Loucy (cell line): ENCODE results near the gene AGRN.

ENCODE experiments used
- H2AFZ ChIP-seq: fragments of 200-600 bp; sonication (generic); 2 replicates; pipeline ENCODE4 v1.6.0; 2016; ENCODE audit warnings: antibody characterized with exemption, mild to moderate bottlenecking, low read length, moderate library complexity
- H3F3A ChIP-seq: fragments of 200-600 bp; 2 replicates; pipeline ENCODE4 v1.6.0; 2016; ENCODE audit warnings: antibody characterized with exemption, low read depth, mild to moderate bottlenecking
- H3K27me3 ChIP-seq: fragments of 200-600 bp; sonication (generic); 2 replicates; pipeline ENCODE4 v1.6.1; 2014; ENCODE audit warnings: low read length, mild to moderate bottlenecking; ENCODE audit not compliant: insufficient read depth, poor library complexity, severe bottlenecking
- H3K36me3 ChIP-seq: fragments of 200-600 bp; sonication (generic); 2 replicates; pipeline ENCODE4 v1.6.1; 2016; ENCODE audit warnings: low read length; ENCODE audit not compliant: insufficient read depth
- H3K4me1 ChIP-seq: fragments of 200-600 bp; sonication (generic); 2 replicates; pipeline ENCODE4 v1.5.1; 2014; ENCODE audit warnings: low read length, mild to moderate bottlenecking; ENCODE audit not compliant: insufficient read depth, poor library complexity, severe bottlenecking
- H3K4me2 ChIP-seq: fragments of 200-600 bp; sonication (generic); 2 replicates; pipeline ENCODE4 v1.6.0; 2014; ENCODE audit warnings: antibody characterized with exemption, low read length, low read depth, mild to moderate bottlenecking; ENCODE audit not compliant: poor library complexity, severe bottlenecking
- H3K4me3 ChIP-seq: fragments of 200-600 bp; sonication (generic); 2 replicates; pipeline ENCODE4 v1.5.1; 2014; ENCODE audit warnings: low read length, mild to moderate bottlenecking, mixed read lengths; ENCODE audit not compliant: poor library complexity, severe bottlenecking
- H3K79me2 ChIP-seq: fragments of 200-600 bp; sonication (generic); 2 replicates; pipeline ENCODE4 v1.6.1; 2014; ENCODE audit warnings: low read length; ENCODE audit not compliant: insufficient read depth
- H3K9ac ChIP-seq: fragments of 200-600 bp; sonication (generic); 2 replicates; pipeline ENCODE4 v1.6.0; 2014; ENCODE audit warnings: mild to moderate bottlenecking, low read depth, low read length, moderate library complexity; ENCODE audit not compliant: poor library complexity, severe bottlenecking
- H3K9me2 ChIP-seq: fragments of 200-600 bp; sonication (generic); replicated peaks from 2 replicates; pipeline ENCODE4 v1.6.1; 2016; ENCODE audit warnings: low read depth, low read length, mixed read lengths
- H3K9me3 ChIP-seq: fragments of 200-600 bp; sonication (generic); 2 replicates; pipeline ENCODE4 v1.6.1; 2014; ENCODE audit warnings: mild to moderate bottlenecking, antibody characterized with exemption, low read length, low read depth; ENCODE audit not compliant: insufficient read depth
- H4K20me1 ChIP-seq: fragments of 200-600 bp; sonication (generic); 2 replicates; pipeline ENCODE4 v1.6.0; 2014; ENCODE audit warnings: antibody characterized with exemption, low read length, mild to moderate bottlenecking; ENCODE audit not compliant: insufficient read depth, poor library complexity, severe bottlenecking
- EZH2phosphoT487 ChIP-seq: fragments of 200-600 bp; IDR thresholded peaks from 2 replicates; pipeline ENCODE4 v1.6.1; 2018; ENCODE audit warnings: antibody characterized with exemption, mild to moderate bottlenecking, moderate library complexity, borderline replicate concordance
- TF ChIP-seq, protein P1 (sequence below): fragments of 200-600 bp; sonication (generic); conservative IDR thresholded peaks from 2 replicates; pipeline ENCODE4 v1.5.1; 2014; ENCODE audit warnings: mild to moderate bottlenecking, antibody characterized with exemption, low read length

Gene AGRN

DNA sequence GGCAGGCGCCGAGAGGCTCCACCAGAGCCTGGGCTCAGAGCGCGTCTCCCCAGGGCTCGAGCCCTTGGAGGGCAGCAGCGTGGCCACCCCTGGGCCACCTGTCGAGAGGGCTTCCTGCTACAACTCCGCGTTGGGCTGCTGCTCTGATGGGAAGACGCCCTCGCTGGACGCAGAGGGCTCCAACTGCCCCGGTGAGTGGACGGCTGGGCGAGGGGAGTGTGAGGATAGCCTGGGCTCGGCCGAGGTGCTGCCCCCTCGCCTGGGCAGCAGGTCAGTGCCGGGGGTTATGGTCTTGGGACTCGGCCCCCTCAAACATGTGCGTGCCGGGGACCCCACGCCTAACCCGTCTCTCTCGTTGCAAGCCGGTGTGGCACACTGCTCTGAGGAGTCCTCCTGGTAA is 26.8 kb downstream of the AGRN start:
- no peak overlapping the region for H2AFZ ChIP-seq
- H3K9me2 ChIP-seq, result no peaks in the 10 kb centered on the region
- no peak overlapping the region for H3K4me3 ChIP-seq
- H3K9me3 ChIP-seq, result no peaks in the 10 kb centered on the region
- no peaks in the 10 kb centered on the region for H3K36me3 ChIP-seq
- TF ChIP-seq EZH2phosphoT487, result no peak
- TF ChIP-seq, protein P1, sequence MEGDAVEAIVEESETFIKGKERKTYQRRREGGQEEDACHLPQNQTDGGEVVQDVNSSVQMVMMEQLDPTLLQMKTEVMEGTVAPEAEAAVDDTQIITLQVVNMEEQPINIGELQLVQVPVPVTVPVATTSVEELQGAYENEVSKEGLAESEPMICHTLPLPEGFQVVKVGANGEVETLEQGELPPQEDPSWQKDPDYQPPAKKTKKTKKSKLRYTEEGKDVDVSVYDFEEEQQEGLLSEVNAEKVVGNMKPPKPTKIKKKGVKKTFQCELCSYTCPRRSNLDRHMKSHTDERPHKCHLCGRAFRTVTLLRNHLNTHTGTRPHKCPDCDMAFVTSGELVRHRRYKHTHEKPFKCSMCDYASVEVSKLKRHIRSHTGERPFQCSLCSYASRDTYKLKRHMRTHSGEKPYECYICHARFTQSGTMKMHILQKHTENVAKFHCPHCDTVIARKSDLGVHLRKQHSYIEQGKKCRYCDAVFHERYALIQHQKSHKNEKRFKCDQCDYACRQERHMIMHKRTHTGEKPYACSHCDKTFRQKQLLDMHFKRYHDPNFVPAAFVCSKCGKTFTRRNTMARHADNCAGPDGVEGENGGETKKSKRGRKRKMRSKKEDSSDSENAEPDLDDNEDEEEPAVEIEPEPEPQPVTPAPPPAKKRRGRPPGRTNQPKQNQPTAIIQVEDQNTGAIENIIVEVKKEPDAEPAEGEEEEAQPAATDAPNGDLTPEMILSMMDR, result no peak
- H3K4me1 ChIP-seq, result no peaks in the 10 kb centered on the region
- no peaks in the 10 kb centered on the region for H3K27me3 ChIP-seq
- no peaks in the 10 kb centered on the region for H4K20me1 ChIP-seq
- H3K79me2 ChIP-seq, result no peaks in the 10 kb centered on the region
- H3K9ac ChIP-seq, result no peak overlapping the region
- no peak overlapping the region for H3K4me2 ChIP-seq
- H3F3A ChIP-seq, result no peaks in the 10 kb centered on the region

DNA sequence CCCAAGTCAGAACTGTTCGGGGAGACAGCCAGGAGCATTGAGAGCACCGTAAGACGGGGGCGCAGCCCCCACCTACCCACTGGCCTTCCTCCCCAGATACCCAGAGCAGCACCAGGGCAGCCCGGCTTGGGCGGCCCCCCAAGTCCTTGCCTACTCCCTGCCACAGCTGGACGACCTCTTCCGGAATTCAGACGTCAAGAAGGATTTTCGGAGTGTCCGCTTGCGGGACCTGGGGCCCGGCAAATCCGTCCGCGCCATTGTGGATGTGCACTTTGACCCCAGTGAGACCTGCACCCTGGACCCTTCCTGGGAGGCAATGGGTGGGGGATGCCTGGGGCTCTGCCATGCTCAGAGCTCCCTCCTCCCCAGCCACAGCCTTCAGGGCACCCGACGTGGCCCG is 27.5 kb downstream of the AGRN start:
- H4K20me1 ChIP-seq, result no peaks in the 10 kb centered on the region

DNA sequence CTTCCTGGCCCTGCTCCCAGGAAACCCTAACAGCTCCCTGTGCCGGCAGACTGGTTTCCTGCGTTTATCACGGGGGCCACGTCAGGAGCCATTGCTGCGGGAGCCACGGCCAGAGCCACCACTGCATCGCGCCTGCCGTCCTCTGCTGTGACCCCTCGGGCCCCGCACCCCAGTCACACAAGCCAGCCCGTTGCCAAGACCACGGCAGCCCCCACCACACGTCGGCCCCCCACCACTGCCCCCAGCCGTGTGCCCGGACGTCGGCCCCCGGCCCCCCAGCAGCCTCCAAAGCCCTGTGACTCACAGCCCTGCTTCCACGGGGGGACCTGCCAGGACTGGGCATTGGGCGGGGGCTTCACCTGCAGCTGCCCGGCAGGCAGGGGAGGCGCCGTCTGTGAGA is 28.0 kb downstream of the AGRN start:
- H2AFZ ChIP-seq, result no peak overlapping the region
- TF ChIP-seq, protein P1, result no peak
- no peak for TF ChIP-seq EZH2phosphoT487
- H3K36me3 ChIP-seq, result no peaks in the 10 kb centered on the region

More for the DNA sequence above, 27.5 kb downstream of the AGRN start:
- Histone ChIP-seq H3K4me1 (no peaks in the 10 kb centered on the region), H3K79me2 (no peaks in the 10 kb centered on the region), H3K36me3 (no peaks in the 10 kb centered on the region), H3K27me3 (no peaks in the 10 kb centered on the region), H3F3A (no peaks in the 10 kb centered on the region), H3K9ac (no peak overlapping the region), H3K4me2 (no peak overlapping the region), H2AFZ (no peak overlapping the region), H3K9me3 (no peaks in the 10 kb centered on the region), H3K4me3 (no peak overlapping the region), H3K9me2 (no peaks in the 10 kb centered on the region)
- TF ChIP-seq, protein P1, result no peak
- no peak for TF ChIP-seq EZH2phosphoT487

More for the DNA sequence above, 28.0 kb downstream of the AGRN start:
- no peak overlapping the region for H3K4me2 ChIP-seq
- H3K79me2 ChIP-seq, result no peaks in the 10 kb centered on the region
- no peak overlapping the region for H3K4me3 ChIP-seq
- no peaks in the 10 kb centered on the region for H3K27me3 ChIP-seq
- no peaks in the 10 kb centered on the region for H4K20me1 ChIP-seq
- H3F3A ChIP-seq, result no peaks in the 10 kb centered on the region
- no peaks in the 10 kb centered on the region for H3K4me1 ChIP-seq
- H3K9ac ChIP-seq, result no peak overlapping the region
- H3K9me2 ChIP-seq, result no peaks in the 10 kb centered on the region
- H3K9me3 ChIP-seq, result no peaks in the 10 kb centered on the region
